ENCODE data around the gene PDE2A. TPM values are rescaled to one million over a fixed set of nuclear protein-coding genes. Genes with fewer than 3 reads are reported as not detected.

Gene PDE2A
- total and polyA plus RNA-seq, 2 of the 4 experiments (the other 2 are of a cell fraction): 0.02 TPM; not detected in 1

DNA sequence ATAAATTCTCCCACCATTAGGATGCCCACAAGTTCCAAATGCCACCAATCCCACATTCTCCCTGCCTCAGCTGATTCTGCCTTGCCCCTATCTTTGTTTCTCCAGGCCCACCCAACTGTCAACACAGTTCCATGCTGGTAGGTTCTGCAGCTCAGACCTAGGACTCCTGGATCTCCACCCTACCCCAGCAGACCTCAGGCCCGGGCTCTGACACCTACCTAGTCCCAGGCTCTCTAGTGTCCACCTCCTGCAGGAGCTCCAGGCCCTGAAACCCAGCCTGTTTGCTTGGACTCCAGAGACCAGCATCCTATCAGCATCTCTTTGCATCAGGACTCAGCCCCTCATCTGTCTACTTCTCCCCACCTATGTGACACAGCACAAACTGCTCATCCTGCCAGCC, 86.5 kb downstream of the PDE2A start (continued):
- TF ChIP-seq, protein P1, sequence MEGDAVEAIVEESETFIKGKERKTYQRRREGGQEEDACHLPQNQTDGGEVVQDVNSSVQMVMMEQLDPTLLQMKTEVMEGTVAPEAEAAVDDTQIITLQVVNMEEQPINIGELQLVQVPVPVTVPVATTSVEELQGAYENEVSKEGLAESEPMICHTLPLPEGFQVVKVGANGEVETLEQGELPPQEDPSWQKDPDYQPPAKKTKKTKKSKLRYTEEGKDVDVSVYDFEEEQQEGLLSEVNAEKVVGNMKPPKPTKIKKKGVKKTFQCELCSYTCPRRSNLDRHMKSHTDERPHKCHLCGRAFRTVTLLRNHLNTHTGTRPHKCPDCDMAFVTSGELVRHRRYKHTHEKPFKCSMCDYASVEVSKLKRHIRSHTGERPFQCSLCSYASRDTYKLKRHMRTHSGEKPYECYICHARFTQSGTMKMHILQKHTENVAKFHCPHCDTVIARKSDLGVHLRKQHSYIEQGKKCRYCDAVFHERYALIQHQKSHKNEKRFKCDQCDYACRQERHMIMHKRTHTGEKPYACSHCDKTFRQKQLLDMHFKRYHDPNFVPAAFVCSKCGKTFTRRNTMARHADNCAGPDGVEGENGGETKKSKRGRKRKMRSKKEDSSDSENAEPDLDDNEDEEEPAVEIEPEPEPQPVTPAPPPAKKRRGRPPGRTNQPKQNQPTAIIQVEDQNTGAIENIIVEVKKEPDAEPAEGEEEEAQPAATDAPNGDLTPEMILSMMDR (conservative IDR thresholded peaks at IDR 0.05; ENCODE audit: low read depth, low read length): no peak
- TF ChIP-seq CHD1 (IDR thresholded peaks at IDR 0.05; ENCODE audit: low read depth, low read length): no peak
- TF ChIP-seq, protein P2, sequence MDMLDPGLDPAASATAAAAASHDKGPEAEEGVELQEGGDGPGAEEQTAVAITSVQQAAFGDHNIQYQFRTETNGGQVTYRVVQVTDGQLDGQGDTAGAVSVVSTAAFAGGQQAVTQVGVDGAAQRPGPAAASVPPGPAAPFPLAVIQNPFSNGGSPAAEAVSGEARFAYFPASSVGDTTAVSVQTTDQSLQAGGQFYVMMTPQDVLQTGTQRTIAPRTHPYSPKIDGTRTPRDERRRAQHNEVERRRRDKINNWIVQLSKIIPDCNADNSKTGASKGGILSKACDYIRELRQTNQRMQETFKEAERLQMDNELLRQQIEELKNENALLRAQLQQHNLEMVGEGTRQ (IDR thresholded peaks at IDR 0.05; ENCODE audit: low read depth, low read length): no peak

Data from IMR-90 (cell line).